Gastroesophageal sphincter (tissue), 4 donors: ENCODE results near the gene TMEM164. TPM values are rescaled to one million over a fixed set of nuclear protein-coding genes. Genes with fewer than 3 reads are reported as not detected.

Source experiments
- ATAC-seq: fragments of 150-250 bp; one replicate; pipeline ENCODE4 v1.9.1; 2016; ENCODE audit warnings: mild to moderate bottlenecking, moderate library complexity
- H3K27ac ChIP-seq, 4 donors: fragments of 200-600 bp; sonication (generic) in 3 of 4; 1 replicate in 3 of 4; 2 replicates in 1 of 4; pipeline ENCODE4 v1.5.1; 2016 to 2019
- H3K27me3 ChIP-seq: fragments of 200-600 bp; sonication (generic); one replicate; pipeline ENCODE4 v1.5.1; 2019
- H3K36me3 ChIP-seq, 2 donors: fragments of 200-600 bp; sonication (generic); one replicate each; pipeline ENCODE4 v1.5.1; 2019; ENCODE audit warnings: control low read depth in 1 of 2
- H3K4me1 ChIP-seq, 3 donors: fragments of 200-600 bp; sonication (generic); 1 replicate in 2 of 3; 2 replicates in 1 of 3; pipeline ENCODE4 v1.5.1; 2016 to 2019; ENCODE audit warnings: control low read depth in 2 of 3
- H3K4me3 ChIP-seq, 2 donors: fragments of 200-600 bp; sonication (generic); one replicate each; pipeline ENCODE4 v1.5.1; 2019; ENCODE audit warnings: mild to moderate bottlenecking in 1 of 2, moderate library complexity in 1 of 2
- H3K9me3 ChIP-seq, 3 donors: fragments of 200-600 bp; sonication (generic); one replicate each; pipeline ENCODE4 v1.5.1; 2017 to 2019; ENCODE audit warnings: control low read depth in 2 of 3
- EP300 ChIP-seq: sonication (generic); formaldehyde crosslinking; IDR thresholded peaks from one replicate; pipeline ENCODE4 v1.6.1; 2017; ENCODE audit warnings: antibody characterized with exemption, mild to moderate bottlenecking
- POLR2A ChIP-seq, 2 donors: fragments of 450-650 bp; IDR thresholded peaks; one replicate each; pipeline ENCODE4 v1.6.1; 2017; ENCODE audit warnings: antibody characterized with exemption in 2 of 2, mild to moderate bottlenecking in 2 of 2, moderate library complexity in 1 of 2
- POLR2AphosphoS5 ChIP-seq: sonication (generic); formaldehyde crosslinking; IDR thresholded peaks from one replicate; pipeline ENCODE4 v1.6.1; 2017; ENCODE audit warnings: antibody characterized with exemption
- WGBS, 2 donors: methylation state at CpG; one replicate each; pipeline ENCODE4 v1.1.5; 2018; ENCODE audit warnings: low coverage in 1 of 2; 5-methylcytosine and 5-hydroxymethylcytosine counted together
- small RNA-seq, 4 donors: library from RNA; depleted of rRNA; stranded (forward); fragments of <200 nt; gene quantifications; one replicate each; pipeline ENCODE3, GENCODE V24; 2016
- total RNA-seq, 4 donors: library from RNA; depleted of rRNA; stranded (reverse); fragments of >200 nt; gene quantifications; one replicate each; pipeline ENCODE4 v1.1.0, GENCODE V29; 2016
- TF ChIP-seq, protein P1 (sequence below), 4 experiments: fragments of 200-600 bp in 2 of 4; fragments of 450-650 bp in 2 of 4; sonication (generic) in 1 of 4; IDR thresholded peaks; one replicate each; pipeline ENCODE4 v1.5.1; 2017 to 2019; ENCODE audit warnings: antibody characterized with exemption in 4 of 4, mild to moderate bottlenecking in 2 of 4, moderate library complexity in 2 of 4

Gene TMEM164
- total RNA-seq, 4 donors from 2014 or later: 7.8 to 12.9 (median 11.7) TPM

- TF ChIP-seq POLR2AphosphoS5: no peak
- TF ChIP-seq, protein P1, sequence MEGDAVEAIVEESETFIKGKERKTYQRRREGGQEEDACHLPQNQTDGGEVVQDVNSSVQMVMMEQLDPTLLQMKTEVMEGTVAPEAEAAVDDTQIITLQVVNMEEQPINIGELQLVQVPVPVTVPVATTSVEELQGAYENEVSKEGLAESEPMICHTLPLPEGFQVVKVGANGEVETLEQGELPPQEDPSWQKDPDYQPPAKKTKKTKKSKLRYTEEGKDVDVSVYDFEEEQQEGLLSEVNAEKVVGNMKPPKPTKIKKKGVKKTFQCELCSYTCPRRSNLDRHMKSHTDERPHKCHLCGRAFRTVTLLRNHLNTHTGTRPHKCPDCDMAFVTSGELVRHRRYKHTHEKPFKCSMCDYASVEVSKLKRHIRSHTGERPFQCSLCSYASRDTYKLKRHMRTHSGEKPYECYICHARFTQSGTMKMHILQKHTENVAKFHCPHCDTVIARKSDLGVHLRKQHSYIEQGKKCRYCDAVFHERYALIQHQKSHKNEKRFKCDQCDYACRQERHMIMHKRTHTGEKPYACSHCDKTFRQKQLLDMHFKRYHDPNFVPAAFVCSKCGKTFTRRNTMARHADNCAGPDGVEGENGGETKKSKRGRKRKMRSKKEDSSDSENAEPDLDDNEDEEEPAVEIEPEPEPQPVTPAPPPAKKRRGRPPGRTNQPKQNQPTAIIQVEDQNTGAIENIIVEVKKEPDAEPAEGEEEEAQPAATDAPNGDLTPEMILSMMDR (IDR thresholded peaks at IDR 0.05): no peak
- TF ChIP-seq EP300: no peak
- no peak for TF ChIP-seq POLR2A (IDR thresholded peaks at IDR 0.05)
- no peaks in the 10 kb centered on the region for H3K9me3 ChIP-seq
- no peak overlapping the region for H3K27ac ChIP-seq
- no peak overlapping the region for H3K4me3 ChIP-seq
- 40 to 78% methylated on average over 1 of the region's 1 CpG for WGBS, 2 donors
- no peaks in the 10 kb centered on the region for H3K4me1 ChIP-seq
- no peak for ATAC-seq
- H3K27me3 ChIP-seq: no peaks in the 10 kb centered on the region
- no peaks in the 10 kb centered on the region for H3K36me3 ChIP-seq
Measured at GRCh38 chrX:110219920-110220319, 217.0 kb downstream of the TMEM164 start.

- no peak for ATAC-seq
- no peaks in the 10 kb centered on the region for H3K9me3 ChIP-seq
- TF ChIP-seq, protein P1 (IDR thresholded peaks at IDR 0.05): no peak
- TF ChIP-seq POLR2A (IDR thresholded peaks at IDR 0.05): no peak
Measured at GRCh38 chrX:110222497-110223257, 219.8 kb downstream of the TMEM164 start.

DNA sequence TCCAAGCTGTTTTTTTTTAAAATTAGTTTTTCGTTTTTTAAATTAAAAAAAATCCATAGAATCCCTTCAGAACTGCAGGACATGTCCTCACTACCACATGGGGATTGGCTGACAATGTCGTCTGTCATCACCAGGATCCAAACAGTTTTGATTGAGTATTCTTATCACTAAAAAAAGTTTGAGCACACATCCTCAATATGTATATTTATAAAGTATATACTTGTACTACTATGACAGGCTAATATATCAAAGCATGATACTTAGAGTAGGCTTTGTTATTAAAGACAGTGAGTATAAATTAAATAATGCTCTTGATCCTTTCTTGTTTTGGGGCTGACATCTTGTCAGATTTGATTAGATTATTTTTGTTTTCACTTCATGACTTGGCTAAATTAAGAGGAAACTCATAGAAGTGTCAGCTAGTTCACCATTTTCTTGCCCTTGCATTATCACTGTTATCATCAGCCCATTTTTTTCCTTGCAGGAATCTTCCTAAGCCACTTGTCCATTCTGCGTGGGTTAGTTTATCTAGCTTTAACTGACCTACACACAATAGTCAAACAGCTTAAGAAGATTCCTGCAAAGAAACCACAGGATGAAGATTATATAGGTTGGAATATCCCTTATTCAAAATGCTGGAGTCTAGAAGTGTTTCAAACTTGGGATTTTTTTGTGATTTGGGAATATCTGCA, 222.2 kb downstream of the TMEM164 start:
- no peak for ATAC-seq
- no peaks in the 10 kb centered on the region for H3K36me3 ChIP-seq
- TF ChIP-seq, protein P1 (IDR thresholded peaks at IDR 0.05): no peak
- TF ChIP-seq POLR2A (IDR thresholded peaks at IDR 0.05) (no peak), POLR2AphosphoS5 (no peak), EP300 (no peak)
- no peak overlapping the region for H3K27ac ChIP-seq
- H3K4me3 ChIP-seq: no peak overlapping the region
- no peaks in the 10 kb centered on the region for H3K9me3 ChIP-seq
- WGBS, 2 donors: 48 to 81% methylated on average over 3 of the region's 3 CpGs
- no peaks in the 10 kb centered on the region for H3K27me3 ChIP-seq
- H3K4me1 ChIP-seq: no peaks in the 10 kb centered on the region

More at GRCh38 chrX:110222497-110223257, 219.8 kb downstream of the TMEM164 start:
- 70 to 100% methylated on average over 1 of the region's 2 CpGs for whole genome bisulfite sequencing, 2 donors
- H3K4me1 ChIP-seq: no peaks in the 10 kb centered on the region
- no peaks in the 10 kb centered on the region for H3K36me3 ChIP-seq
- H3K27me3 ChIP-seq: no peaks in the 10 kb centered on the region
- H3K4me3 ChIP-seq: no peak overlapping the region
- no peak overlapping the region for H3K27ac ChIP-seq

- WGBS, 2 donors: 75 to 83% methylated on average over 2 of the region's 2 CpGs
- no peak for TF ChIP-seq POLR2A (IDR thresholded peaks at IDR 0.05)
- TF ChIP-seq EP300: no peak
- no peak for TF ChIP-seq POLR2AphosphoS5
- TF ChIP-seq, protein P1 (IDR thresholded peaks at IDR 0.05): no peak
- H3K36me3 ChIP-seq: no peaks in the 10 kb centered on the region
- no peaks in the 10 kb centered on the region for H3K4me1 ChIP-seq
- H3K9me3 ChIP-seq: no peaks in the 10 kb centered on the region
- no peaks in the 10 kb centered on the region for H3K27me3 ChIP-seq
- no peak overlapping the region for H3K4me3 ChIP-seq
- H3K27ac ChIP-seq: no peak overlapping the region
- no peak for ATAC-seq
Measured at GRCh38 chrX:110226931-110227330, 224.0 kb downstream of the TMEM164 start.

Small RNAs within 50 kb of the gene (small RNA-seq; reads per million reads assigned to genes)
- 0 reads per million in 4 donors for gene MIR3978
- gene MIR652: 11.4 to 34.8 (median 24.0) reads per million in 4 donors
- 0 to 0.63 (median 0.18) reads per million in 4 donors for gene SNORD96B
